Vein endothelial cell (primary cell): Measurements from ENCODE around the gene TSPAN18. TPM values are rescaled to one million over a fixed set of nuclear protein-coding genes. Genes with fewer than 3 reads are reported as not detected.

Experiments
- total RNA-seq: library from RNA; depleted of rRNA; stranded (reverse); fragments of >200 nt; gene quantifications from 2 replicates; pipeline ENCODE4 v1.2.3, GENCODE V29; 2012

The TSPAN18 gene, protein sequence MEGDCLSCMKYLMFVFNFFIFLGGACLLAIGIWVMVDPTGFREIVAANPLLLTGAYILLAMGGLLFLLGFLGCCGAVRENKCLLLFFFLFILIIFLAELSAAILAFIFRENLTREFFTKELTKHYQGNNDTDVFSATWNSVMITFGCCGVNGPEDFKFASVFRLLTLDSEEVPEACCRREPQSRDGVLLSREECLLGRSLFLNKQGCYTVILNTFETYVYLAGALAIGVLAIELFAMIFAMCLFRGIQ
- 60.3 and 71.2 TPM in 2 replicates for total RNA-seq

DNA sequence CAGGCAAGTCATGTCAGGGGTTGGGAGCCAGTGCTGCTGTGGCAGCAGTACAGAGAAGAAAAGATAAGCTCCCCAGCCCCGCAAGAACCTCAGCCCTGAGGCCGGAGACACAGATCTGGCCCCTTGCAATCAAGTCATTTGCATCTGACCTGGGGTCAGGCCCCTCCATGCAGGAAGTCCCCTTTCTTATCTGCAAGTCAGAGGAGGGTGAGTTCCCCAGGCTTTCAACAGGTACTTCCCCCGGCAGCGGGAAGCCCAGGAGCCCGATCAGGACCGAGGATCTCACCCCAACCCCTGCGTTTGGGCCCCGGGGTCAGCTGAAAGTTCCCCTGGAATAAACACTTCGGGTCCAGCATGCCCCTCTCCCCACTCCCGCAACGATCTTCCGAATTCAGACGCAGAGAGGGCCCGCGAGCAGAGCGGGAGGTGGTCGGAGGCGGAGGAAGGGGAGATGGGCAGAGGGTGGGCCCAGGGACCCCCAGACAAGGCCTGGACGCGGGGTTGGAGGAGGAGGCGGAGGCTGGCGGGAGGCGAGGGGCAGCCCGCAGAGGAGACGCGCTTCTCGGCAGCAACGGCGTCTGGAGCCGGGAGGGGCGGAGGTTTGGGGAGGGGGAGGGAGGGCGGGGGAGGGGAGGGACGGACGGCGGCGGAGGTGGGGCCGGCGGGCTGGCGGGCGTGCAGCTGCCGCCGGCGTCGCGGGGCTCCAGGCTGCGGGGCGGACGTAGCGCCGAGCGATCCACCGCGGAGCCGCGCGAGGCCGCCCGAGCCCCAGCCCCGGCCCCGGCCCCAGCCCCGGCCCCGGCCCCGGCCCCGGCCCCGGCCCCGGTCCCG, at the start of gene TSPAN18:
Gene TSPAN18 (plus strand): TSS at position 680 of the 831 bp plus-strand sequence. CDS start 179,455 bp downstream, outside the sequence.

GRCh38 chr11:44950625-44951476, 224.1 kb downstream of the TSPAN18 start, which contains the start of gene TP53I11:
Gene TP53I11 (minus strand): TSS chr11:44950883. CDS start chr11:44938335, 12,548 bp downstream.

Other genes starting within 250 kb of the TSPAN18 start
- gene CD82, start 161.3 kb upstream of the TSPAN18 start, total RNA-seq: 14.0 and 15.2 TPM in 2 replicates
- 36.9 and 50.0 TPM in 2 replicates for gene TP53I11, start 223.9 kb downstream of the TSPAN18 start, total RNA-seq